NB4 (cell line): ENCODE measurements around the gene DBF4B.

Experiments used
- MAX ChIP-seq: IDR thresholded peaks from 2 replicates; pipeline ENCODE4 v1.6.1; 2011; ENCODE audit warnings: low read depth, low read length
- POLR2A ChIP-seq: IDR thresholded peaks from 2 replicates; pipeline ENCODE4 v1.6.1; 2011; ENCODE audit warnings: mild to moderate bottlenecking; ENCODE audit not compliant: insufficient read length; ENCODE audit errors: extremely low read depth
- TF ChIP-seq, protein P1 (sequence below): IDR thresholded peaks from one replicate; pipeline ENCODE4 v1.5.1; 2012; ENCODE audit warnings: low read depth, low read length

DNA sequence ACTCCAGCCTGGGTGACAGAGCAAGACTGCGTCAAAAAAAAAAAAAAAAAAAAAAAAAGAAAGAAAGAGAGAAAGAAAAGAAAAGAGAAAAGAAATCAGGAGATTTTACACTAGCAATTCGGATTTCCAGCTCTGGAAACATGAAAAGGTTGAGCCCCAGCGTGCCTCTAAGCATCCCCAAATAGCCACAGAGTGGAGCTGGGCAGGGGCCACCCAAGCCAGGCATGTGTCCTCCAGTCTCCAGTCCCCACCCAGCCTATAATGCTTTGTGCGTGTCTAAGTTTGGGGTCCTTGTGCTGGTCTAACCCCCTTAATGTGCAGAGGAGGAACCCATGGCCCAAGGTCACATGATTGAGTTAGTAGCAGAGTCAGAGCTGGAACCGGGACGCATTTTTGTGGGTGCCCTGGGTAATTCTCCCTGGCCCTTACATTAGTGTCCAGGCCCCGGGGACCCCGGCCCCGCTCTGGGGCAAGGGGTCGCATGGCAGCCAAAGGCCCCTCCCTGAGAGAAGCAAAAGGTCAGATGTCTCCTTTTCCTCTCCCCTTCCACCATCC is 70.3 kb downstream of the DBF4B start:
- TF ChIP-seq POLR2A: no peak
- TF ChIP-seq, protein P1, sequence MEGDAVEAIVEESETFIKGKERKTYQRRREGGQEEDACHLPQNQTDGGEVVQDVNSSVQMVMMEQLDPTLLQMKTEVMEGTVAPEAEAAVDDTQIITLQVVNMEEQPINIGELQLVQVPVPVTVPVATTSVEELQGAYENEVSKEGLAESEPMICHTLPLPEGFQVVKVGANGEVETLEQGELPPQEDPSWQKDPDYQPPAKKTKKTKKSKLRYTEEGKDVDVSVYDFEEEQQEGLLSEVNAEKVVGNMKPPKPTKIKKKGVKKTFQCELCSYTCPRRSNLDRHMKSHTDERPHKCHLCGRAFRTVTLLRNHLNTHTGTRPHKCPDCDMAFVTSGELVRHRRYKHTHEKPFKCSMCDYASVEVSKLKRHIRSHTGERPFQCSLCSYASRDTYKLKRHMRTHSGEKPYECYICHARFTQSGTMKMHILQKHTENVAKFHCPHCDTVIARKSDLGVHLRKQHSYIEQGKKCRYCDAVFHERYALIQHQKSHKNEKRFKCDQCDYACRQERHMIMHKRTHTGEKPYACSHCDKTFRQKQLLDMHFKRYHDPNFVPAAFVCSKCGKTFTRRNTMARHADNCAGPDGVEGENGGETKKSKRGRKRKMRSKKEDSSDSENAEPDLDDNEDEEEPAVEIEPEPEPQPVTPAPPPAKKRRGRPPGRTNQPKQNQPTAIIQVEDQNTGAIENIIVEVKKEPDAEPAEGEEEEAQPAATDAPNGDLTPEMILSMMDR: no peak
- no peak for TF ChIP-seq MAX
